ENCODE data around the gene PIP5K1B.
"Not testable (repeated sequence)": the region's sequence is repeated elsewhere in the genome, so short reads cannot be mapped to it uniquely, and the experiment has no call there.

The PIP5K1B gene

GRCh38 chr9:68964765-68965164 is 259.7 kb downstream of the PIP5K1B start:
- DNase-seq, result no peak

- DNase-seq, result no peak
These were observed 261.5 kb downstream of the PIP5K1B start for GRCh38 chr9:68966496-68966944.

DNA sequence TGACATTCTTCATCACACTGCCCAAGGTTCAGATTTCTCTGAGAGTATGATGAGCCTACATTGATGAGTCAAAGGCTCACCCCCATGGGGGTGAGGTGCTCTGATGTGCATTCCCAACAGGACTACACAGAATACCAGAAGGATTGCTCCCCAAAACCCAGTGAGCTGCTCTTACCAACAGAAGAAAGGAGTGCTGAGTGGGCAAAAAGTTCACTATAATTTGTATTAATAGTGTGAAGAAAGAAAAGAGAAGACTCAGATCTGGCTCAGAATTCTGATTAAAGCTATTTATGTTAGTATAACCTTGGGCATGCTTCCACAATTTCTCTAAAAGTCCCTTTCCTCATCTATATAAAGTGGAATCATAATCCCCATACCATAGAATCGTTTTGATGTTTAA is 262.8 kb downstream of the PIP5K1B start:
- no peak for DNase-seq

DNA sequence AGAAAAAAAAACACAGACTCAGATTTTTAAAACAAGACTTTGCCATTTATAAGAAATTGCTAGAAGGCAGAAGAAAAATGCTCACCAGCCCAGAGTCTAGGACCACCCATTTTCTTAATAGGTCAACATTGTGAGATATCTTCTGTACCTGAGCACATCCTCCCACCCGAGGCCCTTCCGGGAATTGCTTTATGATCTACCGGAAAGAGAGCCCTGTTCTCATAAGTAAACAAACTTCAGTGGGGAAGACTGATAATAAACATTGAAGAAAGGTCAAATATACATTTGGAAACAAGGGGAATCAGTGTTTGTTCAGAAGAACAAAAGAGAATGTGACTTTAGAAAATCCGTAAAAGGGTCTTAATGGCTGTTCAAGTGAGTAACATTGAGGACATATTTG is 264.5 kb downstream of the PIP5K1B start:
- DNase-seq, result no peak

DNA sequence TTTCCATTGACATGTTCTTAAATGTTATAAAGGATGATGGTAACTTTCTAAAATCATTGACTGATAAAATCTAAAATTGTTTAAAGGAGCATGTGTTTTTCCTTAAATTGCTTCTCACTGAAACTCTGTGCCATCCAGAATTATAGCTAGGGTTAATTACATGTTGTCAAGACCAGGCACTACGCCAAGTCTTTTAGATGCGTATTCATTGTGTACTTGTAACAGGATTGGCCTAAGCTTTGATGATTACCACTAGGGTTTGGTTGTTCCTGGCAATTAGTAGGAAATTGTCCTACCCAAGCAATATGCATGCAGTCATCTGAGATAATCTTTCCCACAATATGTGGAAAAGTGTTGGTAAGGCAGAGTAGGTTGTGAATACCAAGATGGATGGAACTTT is 265.1 kb downstream of the PIP5K1B start:
- DNase-seq, result no peak

- DNase-seq, result no peak
These were observed 268.6 kb downstream of the PIP5K1B start for GRCh38 chr9:68973619-68974018.

DNA sequence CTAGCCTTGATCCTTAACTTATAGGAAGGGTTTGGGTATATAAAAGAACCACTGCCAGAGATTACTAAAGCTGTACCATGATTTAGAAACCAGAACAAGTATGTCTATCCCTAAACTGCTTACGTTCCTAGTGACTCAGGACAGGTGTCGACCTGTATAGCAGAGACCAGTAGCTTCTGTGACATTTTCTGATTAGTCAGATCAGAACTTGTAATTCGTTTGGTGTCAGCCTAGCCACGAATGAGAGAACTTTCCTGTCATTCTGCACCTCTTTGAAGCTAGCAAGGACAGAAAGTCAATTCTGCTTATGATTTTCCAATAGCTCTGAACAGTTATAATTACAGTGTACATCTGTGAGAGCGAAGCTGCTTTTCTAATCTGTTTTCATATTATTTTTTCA is 269.4 kb downstream of the PIP5K1B start:
- DNase-seq, result no peak

GRCh38 chr9:68974901-68975300 is 269.9 kb downstream of the PIP5K1B start:
- no peak for DNase-seq

GRCh38 chr9:68975365-68976043 is 270.5 kb downstream of the PIP5K1B start:
- no peak for DNase-seq

GRCh38 chr9:68978066-68978465 is 273.0 kb downstream of the PIP5K1B start:
- no peak for DNase-seq

DNA sequence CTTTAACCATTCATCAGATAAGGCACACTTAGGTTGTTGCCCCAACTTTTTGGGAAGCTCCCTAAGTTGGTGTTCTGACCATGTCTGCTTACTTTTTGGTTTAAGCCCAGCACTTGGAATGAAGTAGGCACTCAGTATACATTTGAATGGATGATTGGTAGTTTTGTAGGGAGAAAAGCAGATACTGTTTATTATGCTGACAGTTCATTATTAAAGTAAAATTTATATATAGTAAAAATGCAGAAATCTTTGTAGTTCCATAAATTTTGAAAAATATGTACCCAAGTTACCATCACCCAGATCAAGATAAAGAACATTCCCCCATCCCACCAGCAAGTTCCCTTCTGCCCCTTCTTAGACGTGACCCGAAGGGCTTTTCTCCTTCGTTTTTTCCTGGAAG is 273.5 kb downstream of the PIP5K1B start:
- no peak for DNase-seq

DNA sequence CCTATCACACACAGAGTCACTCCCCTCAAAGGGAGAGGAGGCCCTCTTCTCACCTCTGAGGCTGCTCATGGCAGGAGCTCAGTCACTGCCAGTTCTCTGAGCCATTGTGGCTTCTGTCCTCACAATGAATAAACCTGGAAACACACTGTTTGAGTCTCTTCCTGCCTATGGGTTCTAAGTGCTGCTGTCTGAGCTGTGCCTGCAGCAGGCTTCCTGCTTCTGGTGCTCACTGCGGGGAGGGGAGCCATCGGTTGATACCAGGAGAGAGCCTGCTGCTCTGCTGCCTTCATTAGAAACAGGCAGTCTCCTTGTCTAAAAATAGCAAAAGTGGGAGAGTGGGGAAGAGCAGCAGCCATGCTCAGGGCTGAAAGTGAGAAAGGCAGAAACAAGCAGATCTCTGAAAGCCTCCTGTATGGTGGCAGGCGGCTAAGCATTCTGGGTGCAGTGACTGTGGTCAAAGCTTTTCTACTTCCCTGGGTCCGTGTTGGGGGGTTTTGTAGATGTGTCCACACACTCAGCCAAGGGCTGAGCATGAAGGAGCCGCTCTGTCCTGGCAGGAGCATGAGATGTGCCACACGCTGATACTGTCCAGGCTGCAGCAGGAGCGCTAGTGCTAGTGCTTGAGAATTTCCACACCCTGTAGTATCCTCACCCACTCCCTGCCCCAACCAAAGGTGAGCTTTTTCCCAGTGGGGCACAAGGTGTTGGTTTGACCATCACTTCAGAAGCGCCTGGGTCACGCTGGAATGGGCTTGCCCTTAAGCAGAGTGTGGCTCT is 274.7 kb downstream of the PIP5K1B start:
- no peak for DNase-seq

DNA sequence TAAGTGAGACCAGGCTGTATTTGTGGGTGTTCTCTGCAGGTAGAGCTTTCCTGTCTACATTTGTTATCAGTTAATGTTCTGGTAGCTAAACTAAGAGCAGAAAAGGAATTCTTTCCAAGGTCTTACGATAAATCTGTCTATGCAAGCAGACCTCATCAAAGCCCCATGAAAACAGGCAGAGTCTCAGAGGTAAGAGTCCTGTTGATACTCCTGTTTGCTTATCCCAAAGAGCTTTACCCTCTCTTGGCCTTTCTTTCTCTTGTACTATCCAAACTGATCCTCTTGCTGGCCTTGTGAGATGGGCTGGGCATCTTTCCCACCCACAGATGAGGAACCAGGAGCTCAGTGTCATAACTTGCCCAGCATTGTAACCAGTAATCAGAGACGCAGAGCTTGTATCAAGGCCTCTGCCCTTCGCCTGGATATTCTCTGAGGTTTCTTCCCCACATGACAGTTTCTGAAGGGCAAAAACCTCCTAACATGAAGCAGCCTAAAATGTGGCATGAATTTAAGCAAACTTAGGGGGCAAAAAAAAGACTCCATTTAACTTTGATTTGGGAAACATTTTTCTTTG is 275.4 kb downstream of the PIP5K1B start:
- no peak for DNase-seq

GRCh38 chr9:68981789-68982188 is 276.7 kb downstream of the PIP5K1B start:
- no peak for DNase-seq

GRCh38 chr9:68983008-68983411 is 278.0 kb downstream of the PIP5K1B start:
- DNase-seq, result no peak

DNA sequence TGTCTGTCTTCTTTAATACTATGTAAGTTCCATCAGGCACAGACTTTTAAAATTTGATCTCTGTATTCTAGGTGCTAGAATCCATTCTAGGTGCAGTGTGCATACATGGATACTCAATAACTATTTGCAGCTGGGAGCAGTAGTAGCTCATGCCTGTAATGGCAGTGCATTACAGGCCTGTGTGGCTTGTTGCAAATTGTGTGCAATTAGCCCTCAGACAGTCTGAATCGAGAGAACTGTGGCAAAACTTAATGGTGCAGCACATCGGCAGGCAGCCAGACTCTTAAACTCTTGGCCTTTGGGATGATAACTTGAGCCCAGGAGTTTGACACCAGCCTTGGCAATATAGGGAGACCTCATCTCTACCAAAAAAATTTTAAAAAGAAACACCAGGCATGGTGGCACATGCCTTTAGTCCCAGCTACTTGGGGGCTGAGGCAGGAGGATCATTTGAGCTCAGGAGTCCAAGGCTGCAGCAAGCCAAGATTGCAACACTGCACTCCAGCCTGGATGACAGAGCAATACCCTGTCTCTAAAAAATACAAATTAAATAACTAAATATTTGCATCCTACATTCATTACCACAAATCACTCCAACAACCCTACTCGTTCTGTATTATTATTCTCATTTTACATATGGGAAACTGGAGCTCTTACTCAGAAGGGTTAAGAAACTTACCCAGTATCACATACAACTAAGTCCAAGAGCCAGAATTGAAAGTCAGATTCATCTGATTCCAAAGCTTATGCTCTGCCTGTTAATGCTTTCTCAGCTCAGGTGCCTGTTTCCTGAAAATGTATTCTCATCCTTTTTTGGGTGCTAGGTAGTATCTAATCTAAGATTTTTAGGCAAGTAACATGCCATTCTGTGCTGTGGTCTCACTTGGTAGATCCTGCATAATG is 278.7 kb downstream of the PIP5K1B start:
- no peak for DNase-seq

DNA sequence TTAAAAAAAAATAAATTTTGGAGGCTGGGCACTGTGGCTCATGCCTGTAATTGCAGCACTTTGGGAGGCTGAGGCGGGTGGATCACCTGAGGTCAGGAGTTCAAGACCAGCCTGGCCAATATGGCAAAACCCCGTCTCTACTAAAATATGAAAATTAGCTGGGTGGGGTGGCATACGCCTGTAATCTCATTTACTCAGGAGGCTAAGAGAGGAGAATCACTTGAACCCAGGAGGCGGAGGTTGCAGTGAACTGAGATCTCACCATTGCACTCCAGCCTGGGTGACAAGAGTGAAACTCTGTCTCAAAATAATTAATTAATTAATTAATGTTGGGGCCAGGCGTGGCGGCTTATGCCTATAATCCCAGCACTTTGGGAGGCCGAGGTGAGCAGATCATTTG is 281.9 kb downstream of the PIP5K1B start:
- not testable (repeated sequence) for DNase-seq

- no peak for DNase-seq
These were observed 286.4 kb downstream of the PIP5K1B start for GRCh38 chr9:68991457-68991856.

GRCh38 chr9:68995776-68996175 is 290.7 kb downstream of the PIP5K1B start:
- DNase-seq, result no peak

DNA sequence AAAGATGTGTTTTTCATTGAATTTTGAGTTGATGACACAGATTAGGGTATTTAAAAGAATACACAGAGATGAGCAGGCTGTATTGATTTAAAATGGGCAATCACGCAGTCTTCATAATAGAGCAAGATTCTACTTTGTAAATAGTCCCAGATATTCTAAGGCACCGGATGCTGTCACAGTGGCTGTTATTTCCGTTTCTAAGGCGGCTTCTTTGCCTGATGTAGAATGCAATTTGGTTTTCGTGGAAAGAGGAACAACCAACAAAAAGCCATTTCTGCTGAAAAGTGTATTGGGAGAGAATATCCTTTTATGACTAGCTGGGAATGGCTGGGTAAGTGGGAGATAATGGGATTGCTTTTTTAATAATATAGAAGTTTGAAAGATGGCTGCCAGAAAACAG is 291.4 kb downstream of the PIP5K1B start:
- no peak for DNase-seq

- no peak for DNase-seq
These were observed 292.6 kb downstream of the PIP5K1B start for GRCh38 chr9:68997666-68998065.

DNA sequence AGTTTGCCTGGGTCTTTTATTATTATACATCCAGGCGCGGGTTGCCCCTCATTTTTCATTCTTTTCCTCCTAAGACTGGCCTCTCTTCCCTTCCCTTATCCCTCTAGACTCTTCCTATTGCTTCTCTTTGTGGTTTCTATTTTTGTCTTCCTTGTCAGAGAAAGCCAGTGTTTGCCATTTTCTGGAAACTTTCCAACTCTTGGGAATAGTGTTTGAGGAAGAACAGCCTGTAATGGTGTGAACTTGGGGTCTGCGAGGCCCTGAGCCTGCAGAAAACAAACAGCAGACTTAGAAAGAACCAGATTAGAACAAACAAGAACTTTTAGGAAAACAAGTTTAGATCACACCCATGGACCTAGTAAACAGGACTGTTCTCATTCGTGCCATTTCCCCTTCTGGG is 293.3 kb downstream of the PIP5K1B start:
- DNase-seq, result no peak

DNA sequence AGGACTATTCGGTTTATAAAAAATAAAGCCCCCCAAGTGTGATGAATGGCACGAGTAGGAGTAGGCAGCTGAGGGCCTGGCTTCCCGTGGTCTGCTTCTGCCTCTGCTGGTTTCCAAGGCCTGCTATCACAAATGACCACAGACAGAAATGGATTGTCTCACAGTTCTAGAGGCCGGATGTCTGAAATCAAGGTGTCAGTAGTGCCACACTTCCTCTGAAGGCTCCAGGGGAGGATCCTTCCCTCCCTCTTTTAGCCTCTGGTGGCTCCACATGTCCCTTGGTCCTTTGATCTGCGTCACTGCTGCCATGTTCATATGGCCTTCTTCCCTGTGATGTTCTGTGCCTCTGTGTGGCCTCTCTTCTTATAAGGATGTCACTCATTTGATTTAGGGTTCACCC is 293.8 kb downstream of the PIP5K1B start:
- no peak for DNase-seq

Measured in activated CD8-positive, alpha-beta memory T cell treated with anti-CD3 and anti-CD28 coated beads for 24 hours (primary cell).